Natural killer cell (primary cell): ENCODE data around the gene BCL3. TPM values are rescaled to one million over a fixed set of nuclear protein-coding genes. Genes with fewer than 3 reads are reported as not detected.

Experiments
- ATAC-seq, 3 donors: fragments of 150-1000 bp in 2 of 3; fragments of 200-7000 bp in 1 of 3; cut with Tn5 transposase; 1 replicate in 1 of 3; 2 replicates in 2 of 3; pipeline ENCODE4 v1.10.0; 2021; ENCODE audit warnings: mild to moderate bottlenecking in 2 of 3, moderate library complexity in 2 of 3
- DNase-seq, 2 donors: peaks; one replicate each; pipeline versions ENCODE4 v3.0.0 to v3.0.0-alpha.2; 2013 to 2021; ENCODE audit warnings: mixed read lengths in 1 of 2
- H3K27ac ChIP-seq: one replicate; pipeline ENCODE4 v1.5.1; 2013; ENCODE audit warnings: mild to moderate bottlenecking, low read length
- H3K27me3 ChIP-seq: one replicate; pipeline ENCODE4 v1.6.1; 2013; ENCODE audit warnings: low read length; ENCODE audit not compliant: control insufficient read depth, insufficient read depth
- H3K36me3 ChIP-seq: one replicate; pipeline ENCODE4 v1.6.1; 2013; ENCODE audit warnings: low read length; ENCODE audit not compliant: control insufficient read depth, insufficient read depth
- H3K4me1 ChIP-seq: one replicate; pipeline ENCODE4 v1.6.1; 2013; ENCODE audit warnings: low read length; ENCODE audit not compliant: control insufficient read depth, insufficient read depth
- H3K4me3 ChIP-seq: one replicate; pipeline ENCODE4 v1.5.1; 2013; ENCODE audit warnings: low read length
- H3K9me3 ChIP-seq: one replicate; pipeline ENCODE4 v1.6.1; 2013; ENCODE audit warnings: low read length; ENCODE audit not compliant: control insufficient read depth, insufficient read depth
- H3K27ac Mint-ChIP-seq, 2 donors: one replicate each; pipeline ENCODE4 v1.8.0; 2022; ENCODE audit warnings: mild to moderate bottlenecking in 2 of 2, mixed read lengths in 2 of 2, moderate library complexity in 1 of 2
- H3K27me3 Mint-ChIP-seq, 2 donors: one replicate each; pipeline ENCODE4 v1.8.0; 2022; ENCODE audit warnings: low read depth in 2 of 2, mixed read lengths in 2 of 2
- H3K36me3 Mint-ChIP-seq: one replicate; pipeline ENCODE4 v1.8.0; 2022; ENCODE audit warnings: mixed read lengths
- H3K4me1 Mint-ChIP-seq, 2 donors: one replicate each; pipeline ENCODE4 v1.8.0; 2022; ENCODE audit warnings: mixed read lengths in 2 of 2
- H3K4me3 Mint-ChIP-seq: one replicate; pipeline ENCODE4 v1.8.0; 2022; ENCODE audit warnings: mild to moderate bottlenecking, moderate library complexity, mixed read lengths
- H3K9me3 Mint-ChIP-seq, 2 donors: one replicate each; pipeline ENCODE4 v1.8.0; 2022; ENCODE audit warnings: mixed read lengths in 2 of 2
- WGBS: methylation state at CpG from one replicate; pipeline ENCODE4 v1.1.7; 2013; ENCODE audit warnings: missing lambda C conversion rate; ENCODE audit not compliant: insufficient coverage; 5-methylcytosine and 5-hydroxymethylcytosine counted together
- intact Hi-C: fragments of 100-400 bp; cut with micrococcal nuclease; formaldehyde crosslinking; loops from one replicate; pipeline ENCODE4 v1.14.2; 2022
- total RNA-seq, 4 donors: library from RNA; stranded (reverse); fragments of 120-200 nt in 1 of 4; gene quantifications; one replicate each; pipeline versions ENCODE4 v1.2.3 to v1.2.4, GENCODE V29; 2013 to 2022
- TF ChIP-seq, protein P1 (sequence below): fragments of 200-600 bp; IDR thresholded peaks from one replicate; pipeline ENCODE4 v1.8.0; 2022; ENCODE audit warnings: antibody characterized with exemption

BCL3 gene
- total RNA-seq, 3 donors from 2014 or later (not counting 1 experiment from before 2014, with no cell fraction given): 152 to 199 (median 164) TPM

DNA sequence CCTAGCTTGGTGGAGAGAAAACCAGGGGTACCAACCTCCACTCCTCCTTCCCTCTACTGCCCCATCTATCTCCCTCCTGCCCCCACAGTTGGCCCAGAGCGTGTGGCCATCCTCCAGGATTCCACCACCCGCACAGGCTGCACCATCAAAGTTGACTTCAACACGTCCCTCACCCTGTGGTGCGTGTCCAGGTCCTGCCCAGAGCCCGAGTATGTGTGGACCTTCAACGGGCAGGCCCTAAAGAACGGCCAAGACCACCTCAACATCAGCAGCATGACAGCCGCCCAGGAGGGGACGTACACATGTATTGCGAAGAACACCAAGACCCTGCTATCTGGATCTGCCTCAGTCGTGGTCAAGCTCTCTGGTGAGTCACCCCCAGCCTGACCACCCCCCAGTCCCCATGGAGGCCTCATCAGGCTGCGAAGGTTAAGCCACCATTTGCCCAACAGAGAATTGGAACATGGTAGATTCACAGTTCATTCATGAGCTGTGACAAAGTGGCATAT is 43.0 kb upstream of the BCL3 start:
- H3K27me3 Mint-ChIP-seq: no peaks in the 10 kb centered on the region
- no peaks in the 10 kb centered on the region for H3K27me3 ChIP-seq
- ATAC-seq (no peak), DNase-seq (no peak)
- no peaks in the 10 kb centered on the region for H3K9me3 ChIP-seq
- H3K4me1 Mint-ChIP-seq: peaks cover 3% of the 10 kb centered on the region in 2 donors
- no peak overlapping the region for H3K4me3 ChIP-seq
- no peaks in the 10 kb centered on the region for H3K9me3 Mint-ChIP-seq
- H3K4me3 Mint-ChIP-seq: no peak overlapping the region
- TF ChIP-seq, protein P1, sequence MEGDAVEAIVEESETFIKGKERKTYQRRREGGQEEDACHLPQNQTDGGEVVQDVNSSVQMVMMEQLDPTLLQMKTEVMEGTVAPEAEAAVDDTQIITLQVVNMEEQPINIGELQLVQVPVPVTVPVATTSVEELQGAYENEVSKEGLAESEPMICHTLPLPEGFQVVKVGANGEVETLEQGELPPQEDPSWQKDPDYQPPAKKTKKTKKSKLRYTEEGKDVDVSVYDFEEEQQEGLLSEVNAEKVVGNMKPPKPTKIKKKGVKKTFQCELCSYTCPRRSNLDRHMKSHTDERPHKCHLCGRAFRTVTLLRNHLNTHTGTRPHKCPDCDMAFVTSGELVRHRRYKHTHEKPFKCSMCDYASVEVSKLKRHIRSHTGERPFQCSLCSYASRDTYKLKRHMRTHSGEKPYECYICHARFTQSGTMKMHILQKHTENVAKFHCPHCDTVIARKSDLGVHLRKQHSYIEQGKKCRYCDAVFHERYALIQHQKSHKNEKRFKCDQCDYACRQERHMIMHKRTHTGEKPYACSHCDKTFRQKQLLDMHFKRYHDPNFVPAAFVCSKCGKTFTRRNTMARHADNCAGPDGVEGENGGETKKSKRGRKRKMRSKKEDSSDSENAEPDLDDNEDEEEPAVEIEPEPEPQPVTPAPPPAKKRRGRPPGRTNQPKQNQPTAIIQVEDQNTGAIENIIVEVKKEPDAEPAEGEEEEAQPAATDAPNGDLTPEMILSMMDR: no peak
- 87% methylated on average over 12 of the region's 12 CpGs for WGBS
- no peaks in the 10 kb centered on the region for H3K36me3 ChIP-seq
- H3K4me1 ChIP-seq: peaks cover 8% of the 10 kb centered on the region
- H3K27ac Mint-ChIP-seq: no peak overlapping the region
- H3K27ac ChIP-seq: no peak overlapping the region
- no peaks in the 10 kb centered on the region for H3K36me3 Mint-ChIP-seq
- intact Hi-C loops: no loop called here

DNA sequence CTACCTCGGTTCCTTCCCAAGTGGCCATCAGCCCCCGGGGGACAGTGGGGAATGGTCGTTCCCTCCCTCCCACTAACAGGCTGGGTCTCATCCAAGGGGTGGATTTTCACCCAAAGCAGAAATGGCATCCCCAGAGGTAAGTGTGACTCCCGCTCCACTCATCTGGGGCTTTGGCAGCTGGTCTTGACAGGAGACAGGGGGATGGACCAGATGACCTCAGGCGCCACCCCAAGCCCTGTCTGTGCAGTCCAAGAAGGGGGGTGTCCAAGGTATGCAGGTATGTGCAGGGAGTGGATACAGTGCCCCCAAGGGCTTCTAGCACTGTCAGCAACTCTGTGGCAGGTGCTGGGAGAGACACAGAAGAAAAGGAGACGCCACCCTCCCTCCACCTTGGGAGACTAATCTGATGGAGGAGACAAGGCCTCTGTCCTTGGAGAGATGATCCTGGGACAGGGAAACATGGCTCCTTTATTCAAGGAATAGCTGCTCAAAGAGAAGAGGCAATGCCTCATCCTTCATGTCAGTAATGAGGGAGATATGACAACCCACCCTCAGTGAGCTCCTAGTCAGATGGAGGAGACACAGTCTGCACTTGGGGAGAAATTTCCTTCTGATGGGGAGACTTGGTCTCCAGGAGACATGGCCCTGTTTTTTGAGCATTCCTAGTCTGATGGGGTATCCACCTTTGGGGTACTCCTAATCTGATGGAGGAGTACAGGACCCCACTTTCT is 41.8 kb upstream of the BCL3 start:
- no peak overlapping the region for H3K4me3 Mint-ChIP-seq
- Histone ChIP-seq H3K36me3 (no peaks in the 10 kb centered on the region), H3K27me3 (no peaks in the 10 kb centered on the region), H3K9me3 (no peaks in the 10 kb centered on the region), H3K4me1 (peaks cover 11% of the 10 kb centered on the region), H3K27ac (no peak overlapping the region), H3K4me3 (no peak overlapping the region)
- DNase-seq (no peak), ATAC-seq (no peak)
- no peaks in the 10 kb centered on the region for H3K27me3 Mint-ChIP-seq
- WGBS: 96% methylated on average over 5 of the region's 6 CpGs
- H3K27ac Mint-ChIP-seq: no peak overlapping the region
- H3K36me3 Mint-ChIP-seq: no peaks in the 10 kb centered on the region
- intact Hi-C loops: no loop called here
- TF ChIP-seq, protein P1: no peak
- no peaks in the 10 kb centered on the region for H3K9me3 Mint-ChIP-seq
- H3K4me1 Mint-ChIP-seq: peaks cover 8 to 10% of the 10 kb centered on the region in 2 donors

DNA sequence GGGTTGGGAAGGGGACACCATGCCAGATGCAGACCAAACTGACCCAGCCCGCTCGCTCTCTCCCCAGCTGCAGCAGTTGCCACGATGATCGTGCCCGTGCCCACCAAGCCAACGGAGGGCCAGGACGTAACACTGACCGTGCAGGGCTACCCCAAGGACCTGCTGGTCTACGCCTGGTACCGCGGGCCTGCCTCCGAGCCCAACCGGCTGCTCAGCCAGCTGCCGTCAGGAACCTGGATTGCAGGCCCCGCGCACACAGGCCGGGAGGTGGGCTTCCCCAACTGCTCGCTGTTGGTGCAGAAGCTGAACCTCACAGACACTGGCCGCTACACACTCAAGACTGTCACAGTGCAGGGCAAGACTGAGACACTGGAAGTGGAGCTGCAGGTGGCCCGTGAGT is 40.7 kb upstream of the BCL3 start:
- TF ChIP-seq, protein P1: no peak
- DNase-seq (no peak), ATAC-seq (no peak)
- Mint-ChIP-seq H3K27me3 (no peaks in the 10 kb centered on the region), H3K4me3 (no peak overlapping the region), H3K9me3 (no peaks in the 10 kb centered on the region), H3K36me3 (no peaks in the 10 kb centered on the region), H3K4me1 (peaks cover 8 to 10% of the 10 kb centered on the region in 2 donors), H3K27ac (no peak overlapping the region)
- no peak overlapping the region for H3K4me3 ChIP-seq
- 93% methylated on average over 20 of the region's 20 CpGs for WGBS
- no peak overlapping the region for H3K27ac ChIP-seq
- H3K27me3 ChIP-seq: no peaks in the 10 kb centered on the region
- intact Hi-C loops: no loop called here
- H3K36me3 ChIP-seq: no peaks in the 10 kb centered on the region
- H3K4me1 ChIP-seq: peaks cover 11% of the 10 kb centered on the region
- H3K9me3 ChIP-seq: no peaks in the 10 kb centered on the region
